OCI-LY3 (cell line): ENCODE measurements around the gene TBK1.

Experiments used
- EZH2phosphoT487 ChIP-seq: fragments of 200-600 bp; shearing (Covaris generic); IDR thresholded peaks from 2 replicates; pipeline ENCODE4 v1.6.1; 2018; ENCODE audit warnings: antibody characterized with exemption, mixed run types, low read depth
- TF ChIP-seq, protein P1 (sequence below): fragments of 200-600, 300-600 bp; sonication (generic); IDR thresholded peaks from 2 replicates; pipeline ENCODE4 v1.5.1; 2014; ENCODE audit warnings: antibody characterized with exemption, low read length, low read depth

DNA sequence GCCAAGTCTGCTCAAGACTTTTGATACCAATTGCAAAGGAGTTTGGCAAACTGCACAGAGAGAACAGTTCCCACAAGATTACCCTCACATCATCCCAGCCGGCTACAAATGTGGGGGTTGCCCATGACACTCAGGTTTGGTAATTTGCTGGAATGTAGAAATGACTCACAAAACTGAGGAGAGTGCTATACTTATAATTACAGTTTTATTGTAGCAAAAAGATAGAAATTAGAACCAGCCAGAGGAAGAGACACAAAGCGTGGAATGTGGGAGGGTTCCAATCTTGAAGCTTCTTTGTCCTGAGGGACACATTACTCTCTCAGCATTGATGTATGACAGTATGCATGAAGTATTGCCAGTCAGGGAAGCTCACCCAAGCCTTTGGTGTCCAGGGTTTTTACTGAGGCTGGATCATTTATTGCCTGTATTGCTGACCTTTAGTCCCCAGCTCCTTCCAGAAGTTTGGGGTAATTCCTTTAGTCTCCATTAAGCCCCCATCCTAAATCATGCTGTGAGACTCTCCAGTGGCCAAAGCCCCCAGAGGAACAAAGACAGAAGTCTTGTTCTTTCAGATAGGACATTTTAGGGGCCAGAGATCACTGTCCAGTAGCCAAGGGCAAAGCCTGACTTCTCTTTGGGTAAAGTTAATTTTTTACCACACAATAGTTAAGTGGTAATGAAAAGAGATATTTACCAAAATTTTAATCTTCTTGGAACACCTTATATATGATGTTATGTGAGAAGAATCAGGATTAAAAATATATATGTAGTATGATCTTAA lies 9.9 kb downstream of the TBK1 start:
- TF ChIP-seq, protein P1, sequence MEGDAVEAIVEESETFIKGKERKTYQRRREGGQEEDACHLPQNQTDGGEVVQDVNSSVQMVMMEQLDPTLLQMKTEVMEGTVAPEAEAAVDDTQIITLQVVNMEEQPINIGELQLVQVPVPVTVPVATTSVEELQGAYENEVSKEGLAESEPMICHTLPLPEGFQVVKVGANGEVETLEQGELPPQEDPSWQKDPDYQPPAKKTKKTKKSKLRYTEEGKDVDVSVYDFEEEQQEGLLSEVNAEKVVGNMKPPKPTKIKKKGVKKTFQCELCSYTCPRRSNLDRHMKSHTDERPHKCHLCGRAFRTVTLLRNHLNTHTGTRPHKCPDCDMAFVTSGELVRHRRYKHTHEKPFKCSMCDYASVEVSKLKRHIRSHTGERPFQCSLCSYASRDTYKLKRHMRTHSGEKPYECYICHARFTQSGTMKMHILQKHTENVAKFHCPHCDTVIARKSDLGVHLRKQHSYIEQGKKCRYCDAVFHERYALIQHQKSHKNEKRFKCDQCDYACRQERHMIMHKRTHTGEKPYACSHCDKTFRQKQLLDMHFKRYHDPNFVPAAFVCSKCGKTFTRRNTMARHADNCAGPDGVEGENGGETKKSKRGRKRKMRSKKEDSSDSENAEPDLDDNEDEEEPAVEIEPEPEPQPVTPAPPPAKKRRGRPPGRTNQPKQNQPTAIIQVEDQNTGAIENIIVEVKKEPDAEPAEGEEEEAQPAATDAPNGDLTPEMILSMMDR, result no peak
- no peak for TF ChIP-seq EZH2phosphoT487
